A549 (cell line): Measurements from ENCODE around the gene GGPS1. TPM values are rescaled to one million over a fixed set of nuclear protein-coding genes. Genes with fewer than 3 reads are reported as not detected.

Source experiments
- ATAC-seq, 2 experiments: fragments of 200-7000 bp in 1 of 2; fragments of >200 bp in 1 of 2; cut with Nextera tagmentation in 1 of 2; cut with Tn5 transposase in 1 of 2; 3 replicates each; pipeline versions ENCODE4 v1.8.0 to v1.9.1; 2018 to 2020; ENCODE audit warnings: mild to moderate bottlenecking in 1 of 2, moderate library complexity in 1 of 2
- CTCF ChIA-PET: fragments of 300-600 bp; sonication (Branson Sonifier 250); formaldehyde crosslinking; extraction: SDS; loops from one replicate; lab custom pipeline; 2021; ENCODE audit warnings: antibody characterized with exemption, inconsistent platforms; lab: Yijun Ruan, JAX
- POLR2A ChIA-PET: fragments of 350-600 bp; formaldehyde crosslinking; extraction: SDS; loops from one replicate; lab custom pipeline; 2021; ENCODE audit warnings: antibody characterized with exemption, inconsistent platforms; lab: Yijun Ruan, JAX
- DNase-seq, 2 experiments: peaks; one replicate each; pipeline versions ENCODE4 v3.0.0 to v3.0.0-alpha.2; 2011 to 2016; ENCODE audit warnings: low read depth in 1 of 2, low spot score in 1 of 2
- FAIRE-seq: peaks from 2 replicates; lab custom pipeline; 2011; peaks lifted over from hg19 to GRCh38; lab: Jason Lieb, UNC
- H3K27ac ChIP-seq, 2 experiments: fragments of >200 bp; sonication (Bioruptor Twin); formaldehyde crosslinking; 3 replicates each; pipeline ENCODE4 v1.5.1; 2016 to 2017
- H3K4me1 ChIP-seq: fragments of >200 bp; sonication (Bioruptor Twin); formaldehyde crosslinking; 3 replicates; pipeline ENCODE4 v1.6.1; 2016
- H3K4me2 ChIP-seq: fragments of >200 bp; sonication (Bioruptor Twin); formaldehyde crosslinking; 3 replicates; pipeline ENCODE4 v1.6.1; 2016
- H3K4me3 ChIP-seq: fragments of >200 bp; sonication (Bioruptor Twin); formaldehyde crosslinking; 3 replicates; pipeline ENCODE4 v1.5.1; 2016
- H3K9me3 ChIP-seq: fragments of >200 bp; sonication (Bioruptor Twin); formaldehyde crosslinking; 3 replicates; pipeline ENCODE4 v1.6.1; 2016
- ATOH8 ChIP-seq: fragments of 250-450 bp; sonication (Bioruptor Pico); IDR thresholded peaks from 2 replicates; pipeline ENCODE4 v1.5.0; 2020; ENCODE audit warnings: low read depth, mild to moderate bottlenecking, moderate library complexity
- BCL3 ChIP-seq: fragments of >200 bp; sonication (Bioruptor Twin); formaldehyde crosslinking; IDR thresholded peaks from 3 replicates; pipeline ENCODE4 v1.6.1; 2016
- CHD4 ChIP-seq: fragments of 200-600 bp; sonication (generic); IDR thresholded peaks from 2 replicates; pipeline ENCODE4 v1.6.1; 2016; ENCODE audit warnings: antibody characterized with exemption, mild to moderate bottlenecking, borderline replicate concordance
- E2F6 ChIP-seq: IDR thresholded peaks from 2 replicates; pipeline ENCODE4 v1.6.1; 2012; ENCODE audit warnings: low read depth, borderline replicate concordance
- EHF ChIP-seq: fragments of 250-450 bp; sonication (Bioruptor Pico); IDR thresholded peaks from 2 replicates; pipeline ENCODE4 v1.5.0; 2020; ENCODE audit warnings: mild to moderate bottlenecking
- ELK1 ChIP-seq: fragments of 150-350 bp; IDR thresholded peaks from 2 replicates; pipeline ENCODE4 v1.6.1; 2014; ENCODE audit warnings: low read depth, mild to moderate bottlenecking, low read length
- FOSB ChIP-seq: fragments of 250-450 bp; sonication (Bioruptor Pico); IDR thresholded peaks from 2 replicates; pipeline ENCODE4 v1.5.0; 2020; ENCODE audit warnings: mild to moderate bottlenecking, moderate library complexity
- GATA3 ChIP-seq: IDR thresholded peaks from 2 replicates; pipeline ENCODE4 v1.6.1; 2012; ENCODE audit warnings: borderline replicate concordance
- HDAC2 ChIP-seq: fragments of 200-600 bp; sonication (generic); IDR thresholded peaks from 2 replicates; pipeline ENCODE4 v1.6.1; 2016
- HOXB13 ChIP-seq: fragments of 250-450 bp; sonication (Bioruptor Pico); IDR thresholded peaks from 2 replicates; pipeline ENCODE4 v1.5.0; 2020; ENCODE audit warnings: low read depth, mild to moderate bottlenecking, moderate library complexity
- HOXB5 ChIP-seq: fragments of 250-450 bp; sonication (Bioruptor Pico); IDR thresholded peaks from 2 replicates; pipeline ENCODE4 v1.5.0; 2020; ENCODE audit warnings: mild to moderate bottlenecking, moderate library complexity
- JUN ChIP-seq, 2 experiments: fragments of >200 bp; sonication (Bioruptor Twin); formaldehyde crosslinking; IDR thresholded peaks; 2 replicates in 1 of 2; 3 replicates in 1 of 2; pipeline ENCODE4 v1.6.1; 2016 to 2017
- KDM1A ChIP-seq: fragments of 200-600 bp; sonication (generic); IDR thresholded peaks from 2 replicates; pipeline ENCODE4 v1.6.1; 2016; ENCODE audit warnings: low read depth, mild to moderate bottlenecking
- KDM5A ChIP-seq: fragments of 200-600 bp; sonication (generic); IDR thresholded peaks from 2 replicates; pipeline ENCODE4 v1.6.1; 2016; ENCODE audit warnings: antibody characterized with exemption, mild to moderate bottlenecking
- MAFK ChIP-seq: fragments of 450-650 bp; IDR thresholded peaks from 2 replicates; pipeline ENCODE4 v1.6.1; 2014; ENCODE audit not compliant: partially characterized antibody
- NPAS2 ChIP-seq: fragments of 250-450 bp; sonication (Bioruptor Pico); IDR thresholded peaks from 2 replicates; pipeline ENCODE4 v1.8.0; 2022; ENCODE audit warnings: mild to moderate bottlenecking, moderate library complexity, borderline replicate concordance
- PHF8 ChIP-seq: fragments of 200-600 bp; sonication (generic); IDR thresholded peaks from 2 replicates; pipeline ENCODE4 v1.6.1; 2016; ENCODE audit warnings: low read depth, mild to moderate bottlenecking, antibody characterized with exemption, moderate library complexity, borderline replicate concordance
- RAD21 ChIP-seq, 2 experiments: fragments of >200 bp in 1 of 2; sonication (Bioruptor Twin) in 1 of 2; formaldehyde crosslinking in 1 of 2; IDR thresholded peaks in 1 of 2; conservative IDR thresholded peaks in 1 of 2; 2 replicates in 1 of 2; 3 replicates in 1 of 2; pipeline ENCODE4 v1.6.1; 2012 to 2018; ENCODE audit warnings: inconsistent platforms in 1 of 2
- RARB ChIP-seq: fragments of 250-450 bp; sonication (Bioruptor Pico); IDR thresholded peaks from 2 replicates; pipeline ENCODE4 v1.8.0; 2021; ENCODE audit warnings: mild to moderate bottlenecking, moderate library complexity
- REST ChIP-seq: fragments of 200-600 bp; sonication (generic); IDR thresholded peaks from 2 replicates; pipeline ENCODE4 v1.6.1; 2016; ENCODE audit warnings: antibody characterized with exemption, mild to moderate bottlenecking, moderate library complexity
- RFX5 ChIP-seq: fragments of 450-650 bp; IDR thresholded peaks from 2 replicates; pipeline ENCODE4 v1.7.1; 2014; ENCODE audit warnings: antibody characterized with exemption, mild to moderate bottlenecking, moderate library complexity
- RNF2 ChIP-seq: fragments of 200-600 bp; sonication (generic); IDR thresholded peaks from 2 replicates; pipeline ENCODE4 v1.6.1; 2016; ENCODE audit warnings: low read depth, mild to moderate bottlenecking, antibody characterized with exemption, moderate library complexity, borderline replicate concordance
- SREBF2 ChIP-seq: fragments of 450-650 bp; IDR thresholded peaks from 2 replicates; pipeline ENCODE4 v1.6.1; 2014; ENCODE audit warnings: mild to moderate bottlenecking, moderate library complexity
- TP53 ChIP-seq: fragments of 250-450 bp; sonication (Bioruptor Pico); IDR thresholded peaks from 2 replicates; pipeline ENCODE4 v1.5.0; 2021; ENCODE audit warnings: mild to moderate bottlenecking, moderate library complexity
- WGBS: methylation state at CpG from one replicate; pipeline ENCODE4 v1.1.6; 2017; ENCODE audit errors: missing lambda C conversion rate; 5-methylcytosine and 5-hydroxymethylcytosine counted together
- polyA plus RNA-seq, 4 experiments: library from polyadenylated mRNA; depleted of rRNA in 3 of 4; stranded (reverse); fragments of >200 nt; fragmentation: RNase III in 1 of 4; extraction: RNeasy Plus Mini Kit Qiagen cat#74134 plus additional on column Dnase treatment in 1 of 4; gene quantifications; 2 replicates in 3 of 4; 3 replicates in 1 of 4; pipeline ENCODE4 v1.2.3, GENCODE V29; 2011 to 2017

The GGPS1 gene
- polyA plus RNA-seq, 2 of the 4 experiments (the other 2 are of a cell fraction), result 27.5 to 58.5 TPM

- TF ChIP-seq BCL3 (peak; percentile 60; the same call in 1 of the 3 replicates), FOSB (CRISPR knock-in tag) (no peak), ELK1 (no peak), HOXB13 (CRISPR knock-in tag) (no peak; the same call in 1 of the 2 replicates), E2F6 (peak; percentile 43; the same call in 1 of the 2 replicates), TP53 (CRISPR knock-in tag) (0 out of 2 replicates have a peak, but pooled peaks have one; percentile 23), ATOH8 (no peak)
Measured at GRCh38 chr1:235367000-235367908, 38.9 kb downstream of the GGPS1 start, which contains the start of gene TBCE (continued).

GRCh38 chr1:235368428-235368827, 40.1 kb downstream of the GGPS1 start:
- Histone ChIP-seq H3K4me3 (peak overlapping the region; percentile 65), H3K4me2 (peak overlapping the region; percentile 65), H3K27ac (no peak overlapping the region; a peak in 2 of 6 replicates), H3K4me1 (peaks cover 4% of the 10 kb centered on the region; the same call in 1 of the 3 replicates), H3K9me3 (no peaks in the 10 kb centered on the region)
- no peak for TF ChIP-seq KDM1A
- no peak for TF ChIP-seq MAFK
- no peak for TF ChIP-seq HOXB5 (CRISPR knock-in tag)
- TF ChIP-seq GATA3, result no peak
- TF ChIP-seq RNF2, result no peak
- no peak for TF ChIP-seq RARB (CRISPR knock-in tag)
- no peak for TF ChIP-seq RAD21 (conservative IDR thresholded peaks at IDR 0.05 in 1 of 2, IDR thresholded peaks at IDR 0.05 in 1 of 2)
- no peak for TF ChIP-seq HOXB13 (CRISPR knock-in tag)
- no peak for TF ChIP-seq CHD4
- no peak for TF ChIP-seq RFX5
- no peak for TF ChIP-seq SREBF2
- TF ChIP-seq NPAS2 (CRISPR knock-in tag), result no peak
- no peak for TF ChIP-seq JUN (IDR thresholded peaks at IDR 0.05)
- TF ChIP-seq REST, result no peak
- TF ChIP-seq PHF8, result no peak
- no peak for TF ChIP-seq BCL3
- TF ChIP-seq HDAC2, result no peak
- TF ChIP-seq EHF, result no peak
- TF ChIP-seq KDM5A, result no peak
- TF ChIP-seq E2F6, result no peak
- FAIRE-seq (no peak), DNase-seq (no peak), ATAC-seq (no peak)
- WGBS, result 73% methylated on average over 5 of the region's 5 CpGs
- CTCF ChIA-PET, result interaction anchor here (0.6 to 2.4 kb wide), 3 partner anchors 48 to 106 kb away, joined by 3 to 16 read pairs (median 4); no protein-coding TSS in a partner anchor
- POLR2A ChIA-PET, result no interaction called here
